HepG2 (cell line): ENCODE results near the gene SAMD4A. TPM values are rescaled to one million over a fixed set of nuclear protein-coding genes. Genes with fewer than 3 reads are reported as not detected.

Experiments used
- CBX5 ChIP-seq: sonication (generic); formaldehyde crosslinking; IDR thresholded peaks from 2 replicates; pipeline ENCODE4 v1.4.0; 2020; ENCODE audit warnings: missing genetic modification reagents, borderline replicate concordance
- CC2D1A ChIP-seq: sonication (generic); formaldehyde crosslinking; IDR thresholded peaks from 2 replicates; pipeline ENCODE4 v1.8.1; 2023; ENCODE audit warnings: mild to moderate bottlenecking, missing genetic modification reagents
- CREM ChIP-seq, 2 experiments: sonication (generic) in 1 of 2; formaldehyde crosslinking in 1 of 2; IDR thresholded peaks; 2 replicates each; pipeline versions ENCODE4 v1.4.0 to v1.6.1; 2016 to 2020; ENCODE audit warnings: antibody characterized with exemption in 1 of 2, mild to moderate bottlenecking in 1 of 2, missing genetic modification reagents in 1 of 2
- DNMT3B ChIP-seq: conservative IDR thresholded peaks from 2 replicates; pipeline ENCODE4 v1.6.1; 2016; ENCODE audit warnings: missing biosample characterization, control low read depth
- FOSL1 ChIP-seq: sonication (generic); formaldehyde crosslinking; IDR thresholded peaks from 2 replicates; pipeline ENCODE4 v1.9.0; 2021; ENCODE audit warnings: missing genetic modification reagents, borderline replicate concordance
- FOXJ3 ChIP-seq: sonication (generic); formaldehyde crosslinking; IDR thresholded peaks from 2 replicates; pipeline ENCODE4 v1.4.0; 2020; ENCODE audit warnings: missing genetic modification reagents, mild to moderate bottlenecking, borderline replicate concordance
- HNF4A ChIP-seq: sonication (generic); formaldehyde crosslinking; IDR thresholded peaks from 2 replicates; pipeline ENCODE4 v1.4.0; 2020; ENCODE audit warnings: missing genetic modification reagents
- KLF13 ChIP-seq: sonication (generic); formaldehyde crosslinking; IDR thresholded peaks from 2 replicates; pipeline ENCODE4 v1.4.0; 2020; ENCODE audit warnings: mild to moderate bottlenecking, missing genetic modification reagents
- KMT2A ChIP-seq: sonication (generic); formaldehyde crosslinking; IDR thresholded peaks from 2 replicates; pipeline ENCODE4 v1.4.0; 2020; ENCODE audit warnings: missing genetic modification reagents
- MAFF ChIP-seq: IDR thresholded peaks from 2 replicates; pipeline ENCODE4 v1.6.1; 2011; ENCODE audit warnings: low read depth, low read length, improper control_type of control experiment
- MED1 ChIP-seq: sonication (generic); formaldehyde crosslinking; IDR thresholded peaks from 2 replicates; pipeline ENCODE4 v1.4.0; 2020; ENCODE audit warnings: missing genetic modification reagents
- MTERF4 ChIP-seq: sonication (generic); formaldehyde crosslinking; IDR thresholded peaks from 2 replicates; pipeline ENCODE4 v1.8.0; 2023; ENCODE audit warnings: mild to moderate bottlenecking, missing genetic modification reagents
- NRL ChIP-seq: sonication (generic); formaldehyde crosslinking; IDR thresholded peaks from 2 replicates; pipeline ENCODE4 v1.5.0; 2020; ENCODE audit warnings: missing genetic modification reagents, mild to moderate bottlenecking, moderate library complexity, borderline replicate concordance
- PAX8 ChIP-seq: sonication (generic); formaldehyde crosslinking; IDR thresholded peaks from 2 replicates; pipeline ENCODE4 v1.8.0; 2022; ENCODE audit warnings: mild to moderate bottlenecking, missing genetic modification reagents, borderline replicate concordance
- PHF8 ChIP-seq: sonication (generic); formaldehyde crosslinking; IDR thresholded peaks from 2 replicates; pipeline ENCODE4 v1.5.0; 2020; ENCODE audit warnings: missing genetic modification reagents
- RNF2 ChIP-seq: fragments of 450-650 bp; conservative IDR thresholded peaks from 2 replicates; pipeline ENCODE4 v1.6.1; 2016; ENCODE audit warnings: low read depth
- TERF1 ChIP-seq: sonication (generic); formaldehyde crosslinking; IDR thresholded peaks from 2 replicates; pipeline ENCODE4 v1.8.0; 2022; ENCODE audit warnings: mild to moderate bottlenecking, missing genetic modification reagents, moderate library complexity
- ZFP90 ChIP-seq: sonication (generic); formaldehyde crosslinking; IDR thresholded peaks from 2 replicates; pipeline ENCODE4 v1.8.0; 2022; ENCODE audit warnings: missing genetic modification reagents, mild to moderate bottlenecking, inconsistent platforms, borderline replicate concordance
- ZMYM3 ChIP-seq: sonication (generic); formaldehyde crosslinking; IDR thresholded peaks from 2 replicates; pipeline ENCODE4 v1.5.1; 2020; ENCODE audit warnings: mild to moderate bottlenecking, missing genetic modification reagents
- ZNF180 ChIP-seq: sonication (generic); formaldehyde crosslinking; IDR thresholded peaks from 2 replicates; pipeline ENCODE4 v1.4.0; 2020; ENCODE audit warnings: low read depth, missing genetic modification reagents, borderline replicate concordance
- ZNF20 ChIP-seq: sonication (generic); formaldehyde crosslinking; IDR thresholded peaks from 2 replicates; pipeline ENCODE4 v1.4.0; 2020; ENCODE audit warnings: mild to moderate bottlenecking, moderate library complexity, missing genetic modification reagents
- ZNF253 ChIP-seq: sonication (generic); formaldehyde crosslinking; IDR thresholded peaks from 2 replicates; pipeline ENCODE4 v1.8.0; 2022; ENCODE audit warnings: mild to moderate bottlenecking, missing genetic modification reagents, borderline replicate concordance
- ZNF30 ChIP-seq: sonication (generic); formaldehyde crosslinking; IDR thresholded peaks from 2 replicates; pipeline ENCODE4 v1.5.0; 2020; ENCODE audit warnings: mild to moderate bottlenecking, missing genetic modification reagents
- ZNF362 ChIP-seq: sonication (generic); formaldehyde crosslinking; IDR thresholded peaks from 2 replicates; pipeline ENCODE4 v1.4.0; 2020; ENCODE audit warnings: missing genetic modification reagents, mild to moderate bottlenecking, borderline replicate concordance
- ZNF629 ChIP-seq: sonication (generic); formaldehyde crosslinking; conservative IDR thresholded peaks from 2 replicates; pipeline ENCODE4 v1.5.0; 2020; ENCODE audit warnings: missing genetic modification reagents
- ZNF724P ChIP-seq: sonication (generic); formaldehyde crosslinking; IDR thresholded peaks from 2 replicates; pipeline ENCODE4 v1.8.0; 2022; ENCODE audit warnings: missing genetic modification reagents, borderline replicate concordance
- ZNF75D ChIP-seq: sonication (generic); formaldehyde crosslinking; IDR thresholded peaks from 2 replicates; pipeline ENCODE4 v1.8.1; 2023; ENCODE audit warnings: missing genetic modification reagents, mild to moderate bottlenecking, borderline replicate concordance
- ZNF775 ChIP-seq: sonication (generic); formaldehyde crosslinking; IDR thresholded peaks from 2 replicates; pipeline ENCODE4 v1.4.0; 2020; ENCODE audit warnings: missing genetic modification reagents, mild to moderate bottlenecking, moderate library complexity, borderline replicate concordance
- polyA plus RNA-seq, 8 experiments: library from polyadenylated mRNA; depleted of rRNA in 3 of 8; stranded (reverse) in 7 of 8; unstranded in 1 of 8; fragments of >200 nt; fragmentation: Illumina TruSeq in 4 of 8; extraction: Trizol in 4 of 8; gene quantifications; 2 replicates each; pipeline versions ENCODE4 v1.2.1 to v1.2.3, GENCODE V29; 2011 to 2016; ENCODE audit warnings: low read depth in 4 of 8, missing spikeins in 1 of 8, mixed read lengths in 1 of 8; ENCODE audit not compliant: insufficient read depth in 1 of 8
- total RNA-seq, 5 experiments: library from RNA; depleted of rRNA; stranded (reverse); fragments of >200 nt; fragmentation: Illumina TruSeq; extraction: Trizol; gene quantifications; 2 replicates each; pipeline ENCODE4 v1.2.3, GENCODE V29; 2016; ENCODE audit warnings: low read depth in 1 of 5

SAMD4A gene
- total and polyA plus RNA-seq, 2 of the 13 experiments (the other 11 are each of a cell fraction or from before 2014, with no cell fraction given): 11.8 to 13.0 TPM

GRCh38 chr14:54567639-54568561, 972 bp downstream of the SAMD4A start (continued):
- no peak for TF ChIP-seq ZNF30 (CRISPR knock-in tag)
- no peak for TF ChIP-seq MAFF
- no peak for TF ChIP-seq ZNF629
- TF ChIP-seq FOXJ3 (CRISPR knock-in tag): no peak
- TF ChIP-seq NRL (CRISPR knock-in tag): no peak
- TF ChIP-seq ZNF362 (CRISPR knock-in tag): no peak
- TF ChIP-seq ZNF180 (CRISPR knock-in tag): no peak
- no peak for TF ChIP-seq RNF2
- TF ChIP-seq ZMYM3 (CRISPR knock-in tag): no peak
- TF ChIP-seq DNMT3B: no peak
- no peak for TF ChIP-seq FOSL1 (CRISPR knock-in tag)
- TF ChIP-seq TERF1: no peak
- TF ChIP-seq CC2D1A: no peak
- TF ChIP-seq CBX5 (CRISPR knock-in tag): no peak
- TF ChIP-seq MTERF4: no peak
- 0 out of 2 replicates have a peak, but pooled peaks have one; percentile 23 for TF ChIP-seq ZFP90
- no peak for TF ChIP-seq ZNF724P (CRISPR knock-in tag)
- TF ChIP-seq ZNF20 (CRISPR knock-in tag): no peak
- no peak for TF ChIP-seq PAX8 (CRISPR knock-in tag)
- TF ChIP-seq HNF4A (CRISPR knock-in tag): no peak
- TF ChIP-seq ZNF253: no peak
- peak; percentile 50; the same call in 1 of the 2 replicates for TF ChIP-seq KMT2A (CRISPR knock-in tag)
- no peak for TF ChIP-seq ZNF75D (CRISPR knock-in tag)
- no peak for TF ChIP-seq MED1 (CRISPR knock-in tag)
- peak; percentile 52 for TF ChIP-seq PHF8 (CRISPR knock-in tag)
- no peak for TF ChIP-seq CREM (IDR thresholded peaks at IDR 0.05)
- TF ChIP-seq CREM (CRISPR knock-in tag; IDR thresholded peaks at IDR 0.05): no peak
- no peak for TF ChIP-seq ZNF775 (CRISPR knock-in tag)
- TF ChIP-seq KLF13: no peak
